NCI-H146 treated with DMSO at 0.1 percent for 48 hours (cell line): ENCODE data around the gene ZBTB42.
A peak's percentile ranks its signal among the peaks of the same experiment; 100 is the strongest.

ENCODE experiments used
- DNase-seq: peaks from one replicate; lab custom pipeline; 2025; ENCODE audit not compliant: unreplicated experiment; lab: John Stamatoyannopoulos, UW

The ZBTB42 gene

GRCh38 chr14:104794631-104794992 is 6.3 kb upstream of the ZBTB42 start:
- DNase-seq = no peak

GRCh38 chr14:104794993-104795780 is 5.7 kb upstream of the ZBTB42 start, which contains the start of gene AKT1:
AKT1 (minus strand) TSS chr14:104795748; CDS start chr14:104792643, 3,105 bp downstream.
- no peak for DNase-seq

GRCh38 chr14:104795781-104796686 is 4.9 kb upstream of the ZBTB42 start:
- DNase-seq = peak; percentile 22

- DNase-seq = no peak
These were observed 4.2 kb upstream of the ZBTB42 start for GRCh38 chr14:104796687-104797081.

- peak; percentile 16 for DNase-seq
These were observed 3.5 kb upstream of the ZBTB42 start for GRCh38 chr14:104797115-104798044.

GRCh38 chr14:104798300-104799243 is 2.3 kb upstream of the ZBTB42 start:
- DNase-seq = no peak

- DNase-seq = no peak
These were observed 1.5 kb upstream of the ZBTB42 start for GRCh38 chr14:104799244-104800014.

GRCh38 chr14:104800015-104800770 is 708 bp upstream of the ZBTB42 start:
- DNase-seq = peak; percentile 43

- DNase-seq = no peak
These were observed 856 bp downstream of the ZBTB42 start for GRCh38 chr14:104801520-104802393.

GRCh38 chr14:104802394-104803184 is 1.7 kb downstream of the ZBTB42 start:
- DNase-seq = no peak

- peak; percentile 16 for DNase-seq
These were observed 2.5 kb downstream of the ZBTB42 start for GRCh38 chr14:104803280-104803911.

- DNase-seq = no peak
These were observed 3.1 kb downstream of the ZBTB42 start for GRCh38 chr14:104803912-104804410.

- no peak for DNase-seq
These were observed 3.8 kb downstream of the ZBTB42 start for GRCh38 chr14:104804481-104805325.

GRCh38 chr14:104805326-104805678 is 4.4 kb downstream of the ZBTB42 start:
- no peak for DNase-seq
